HG03095 (cell line): ENCODE measurements around the gene PIP.
"Not testable (repeated sequence)": the region's sequence is repeated elsewhere in the genome, so short reads cannot be mapped to it uniquely, and the experiment has no call there.

Experiments used
- ATAC-seq: cut with Tn5 transposase; IDR thresholded peaks from one replicate; pipeline ENCODE4 v1.9.1; 2021; ENCODE audit warnings: moderate library complexity; ENCODE audit not compliant: unreplicated experiment

PIP gene, protein sequence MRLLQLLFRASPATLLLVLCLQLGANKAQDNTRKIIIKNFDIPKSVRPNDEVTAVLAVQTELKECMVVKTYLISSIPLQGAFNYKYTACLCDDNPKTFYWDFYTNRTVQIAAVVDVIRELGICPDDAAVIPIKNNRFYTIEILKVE

GRCh38 chr7:143131781-143132180 lies at the start of gene PIP:
TSS of gene PIP (plus strand) at chr7:143132077. CDS start at chr7:143132117, 40 bp downstream.
- ATAC-seq: no peak

DNA sequence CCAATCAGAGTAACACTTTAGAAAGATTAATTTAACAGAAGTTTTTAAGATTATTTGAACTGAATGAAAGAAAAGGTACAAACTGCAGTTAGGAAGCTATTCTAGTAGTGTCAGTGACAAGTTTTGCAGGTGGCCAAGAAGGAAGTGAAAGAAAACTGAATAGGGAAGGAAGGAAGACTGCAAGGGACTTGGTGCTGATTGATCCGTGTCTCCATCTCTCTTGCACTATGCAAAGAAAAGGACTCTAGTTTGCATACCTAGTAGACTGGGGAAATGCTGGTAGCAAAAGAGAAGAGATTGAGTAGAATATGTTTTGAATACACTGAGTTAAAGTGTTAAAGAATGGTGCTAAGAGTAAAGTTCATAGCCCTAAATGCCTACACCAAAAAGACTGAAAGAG lies 46.8 kb upstream of the PIP start:
- ATAC-seq: no peak

GRCh38 chr7:143085610-143086009 lies 46.3 kb upstream of the PIP start:
- not testable (repeated sequence) for ATAC-seq

DNA sequence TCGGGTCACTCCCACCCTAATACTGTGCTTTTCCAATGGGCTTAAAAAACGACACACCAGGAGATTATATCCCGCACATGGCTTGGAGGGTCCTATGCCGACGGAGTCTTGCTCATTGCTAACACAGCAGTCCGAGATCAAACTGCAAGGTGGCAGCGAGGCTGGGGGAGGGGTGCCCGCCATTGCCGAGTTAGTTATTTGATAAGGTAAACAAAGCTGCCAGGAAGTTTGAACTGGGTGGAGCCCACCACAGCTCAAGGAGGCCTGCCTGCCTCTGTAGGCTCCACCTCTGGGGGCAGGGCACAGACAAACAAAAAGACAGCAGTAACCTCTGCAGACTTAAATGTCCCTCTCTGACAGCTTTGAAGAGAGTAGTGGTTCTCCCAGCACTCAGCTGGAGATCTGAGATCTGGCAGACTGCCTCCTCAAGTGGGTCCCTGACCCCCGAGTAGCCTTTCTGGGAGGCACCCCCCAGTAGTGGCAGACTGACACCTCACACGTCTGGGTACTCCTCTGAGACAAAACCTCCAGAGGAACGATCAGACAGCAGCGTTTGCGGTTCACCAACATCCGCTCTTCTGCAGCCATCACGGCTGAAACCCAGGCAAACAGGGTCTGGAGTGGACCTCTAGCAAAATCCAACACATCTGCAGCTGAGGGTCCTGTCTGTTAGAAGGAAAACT lies 43.2 kb upstream of the PIP start:
- ATAC-seq: not testable (repeated sequence)

DNA sequence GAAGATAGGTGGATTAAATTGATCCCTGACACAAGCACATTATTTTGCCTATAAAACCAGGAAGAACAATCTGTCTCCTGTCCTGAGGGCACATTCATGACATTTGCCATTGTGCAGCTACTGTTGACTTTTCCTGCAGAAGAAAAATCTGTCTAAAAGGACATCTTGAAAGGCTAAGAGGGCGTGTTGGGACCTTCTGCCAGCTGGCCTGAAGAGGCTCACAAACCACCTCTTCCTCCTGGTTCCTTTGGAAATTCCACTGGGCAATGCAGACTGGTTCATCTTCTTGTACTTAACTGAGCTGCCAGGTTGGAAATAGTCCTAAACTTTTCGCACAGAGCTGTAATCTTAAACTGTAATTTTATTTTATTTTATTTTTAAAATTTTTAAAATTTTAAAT lies 35.7 kb upstream of the PIP start:
- no peak for ATAC-seq

DNA sequence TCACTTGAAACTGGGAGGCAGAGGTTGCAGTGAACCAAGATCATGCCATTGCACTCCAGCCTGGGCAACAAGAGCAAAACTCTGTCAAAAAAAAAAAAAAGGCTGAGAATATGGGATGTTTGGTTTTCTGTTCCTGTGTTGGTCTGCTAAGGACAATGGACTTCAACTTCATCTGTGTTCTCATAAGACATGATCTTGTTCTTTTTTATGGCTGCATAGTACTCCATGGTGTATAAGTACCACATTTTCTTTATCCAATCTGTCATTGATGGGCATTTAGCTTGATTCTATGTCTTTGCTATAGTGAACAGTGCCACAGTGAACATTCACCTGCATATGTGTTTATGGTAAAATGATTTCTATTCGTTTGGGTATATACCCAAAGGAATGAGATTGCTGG lies 32.3 kb upstream of the PIP start:
- ATAC-seq: not testable (repeated sequence)

- ATAC-seq: no peak
Measured at GRCh38 chr7:143104759-143105158, 27.1 kb upstream of the PIP start.

DNA sequence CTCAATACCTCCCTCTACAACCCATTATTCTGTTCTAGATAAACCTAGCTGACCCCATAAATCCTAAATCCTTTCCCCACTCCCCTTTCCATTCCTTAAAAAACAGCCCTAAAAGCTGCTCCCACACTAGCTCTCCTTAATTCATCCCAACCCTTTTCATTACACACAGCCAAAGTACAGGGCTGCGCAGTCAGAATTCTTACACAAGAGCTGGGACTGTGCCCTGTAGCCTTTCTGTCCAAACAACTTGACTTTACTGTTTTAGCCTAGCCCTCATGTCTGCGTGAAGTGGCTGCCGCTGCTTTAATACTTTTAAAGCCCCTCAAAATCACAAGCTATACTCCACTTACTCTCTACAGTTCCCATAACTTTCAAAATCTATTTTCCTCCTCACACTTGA lies 23.9 kb upstream of the PIP start:
- not testable (repeated sequence) for ATAC-seq

DNA sequence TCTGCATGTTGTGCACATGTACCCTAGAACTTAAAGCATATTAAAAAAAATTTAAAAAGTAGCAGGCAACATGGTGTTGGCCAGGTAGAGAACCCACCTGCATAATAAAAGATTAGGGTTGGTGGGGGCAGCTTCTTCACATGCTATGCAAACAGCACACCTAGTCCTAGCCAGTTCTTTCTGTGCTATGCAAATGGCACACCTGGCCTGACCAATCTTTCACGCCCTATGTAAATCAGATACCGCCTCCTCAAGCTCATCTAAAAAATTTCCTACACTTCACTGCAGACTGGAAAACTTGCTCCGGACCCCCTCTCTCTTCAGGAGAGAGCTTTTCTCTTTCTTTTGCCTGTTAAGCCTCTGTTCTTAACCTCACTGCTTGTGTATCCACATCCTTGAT lies 14.5 kb upstream of the PIP start:
- no peak for ATAC-seq

DNA sequence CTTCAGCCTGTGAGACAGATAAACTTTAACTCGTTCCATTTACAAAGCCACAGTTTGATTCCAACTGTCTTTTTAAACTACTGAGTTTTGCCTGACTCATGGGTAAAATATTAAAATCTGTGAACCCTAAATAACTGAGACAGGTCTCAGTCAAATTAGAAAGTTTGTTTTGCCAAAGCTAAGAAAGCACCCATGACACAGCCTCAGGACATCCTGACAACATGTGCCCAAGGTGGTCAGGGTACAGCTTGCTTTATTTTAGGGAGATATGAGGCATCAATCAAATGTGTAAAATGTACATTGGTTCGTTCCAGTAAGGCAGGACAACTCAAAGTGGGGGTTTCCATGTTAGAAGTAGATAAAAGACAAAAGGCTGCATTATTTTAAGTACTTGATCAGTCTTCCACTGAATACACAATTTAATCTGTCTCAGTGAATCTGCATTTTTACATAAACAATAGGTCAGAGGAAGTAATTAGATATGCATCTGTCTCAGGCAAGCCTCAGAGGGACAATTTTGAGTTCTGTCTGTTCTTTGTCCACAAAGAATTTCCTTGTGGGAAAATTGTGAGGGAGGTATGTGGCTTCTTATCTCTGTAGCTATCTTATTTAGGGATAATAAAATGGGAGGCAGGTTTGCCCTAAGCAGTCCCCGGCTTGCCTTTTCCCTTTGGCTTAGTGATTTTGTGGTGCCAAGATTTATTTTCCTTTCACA lies 11.0 kb upstream of the PIP start:
- ATAC-seq: no peak

GRCh38 chr7:143123326-143123725 lies 8.6 kb upstream of the PIP start:
- ATAC-seq: not testable (repeated sequence)

GRCh38 chr7:143126146-143126545 lies 5.7 kb upstream of the PIP start:
- ATAC-seq: no peak

DNA sequence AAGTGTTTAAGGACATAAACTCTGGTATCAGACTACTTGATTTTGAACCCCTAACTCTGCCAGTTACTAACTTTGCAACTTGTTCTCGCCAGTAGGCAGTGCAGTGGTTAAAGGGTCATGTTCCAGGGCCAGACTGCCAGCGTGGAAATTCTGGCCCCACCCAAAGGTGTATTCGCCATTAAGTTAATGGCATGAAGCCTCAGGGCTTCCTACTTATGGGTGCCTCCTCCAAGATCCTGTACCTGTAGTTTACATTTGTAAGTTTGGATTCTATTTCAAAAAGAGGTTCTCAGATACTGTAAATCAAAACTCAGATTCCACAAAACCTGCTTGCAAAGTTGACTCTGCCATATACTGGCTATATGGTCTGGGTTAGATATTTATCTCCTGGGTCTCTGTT lies 2.8 kb upstream of the PIP start:
- no peak for ATAC-seq

DNA sequence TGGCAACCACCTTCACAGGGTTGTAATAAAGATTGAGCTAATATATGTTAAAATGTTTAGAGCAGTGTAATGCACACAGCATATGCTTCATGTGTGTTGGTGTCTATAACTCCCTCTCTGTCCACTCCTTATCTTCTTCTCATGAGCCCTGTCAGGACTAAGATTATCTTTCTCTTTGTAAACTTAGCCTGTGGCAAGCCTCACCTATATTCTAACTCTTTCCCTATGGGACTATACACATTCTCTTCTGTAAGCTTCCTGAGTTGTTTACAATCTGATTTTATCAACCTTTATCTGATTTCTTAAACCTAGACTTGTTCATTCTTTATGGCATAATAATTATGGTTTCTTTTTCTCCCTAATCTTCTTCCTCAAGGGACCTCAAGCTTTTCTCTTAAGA lies 2.4 kb upstream of the PIP start:
- no peak for ATAC-seq

DNA sequence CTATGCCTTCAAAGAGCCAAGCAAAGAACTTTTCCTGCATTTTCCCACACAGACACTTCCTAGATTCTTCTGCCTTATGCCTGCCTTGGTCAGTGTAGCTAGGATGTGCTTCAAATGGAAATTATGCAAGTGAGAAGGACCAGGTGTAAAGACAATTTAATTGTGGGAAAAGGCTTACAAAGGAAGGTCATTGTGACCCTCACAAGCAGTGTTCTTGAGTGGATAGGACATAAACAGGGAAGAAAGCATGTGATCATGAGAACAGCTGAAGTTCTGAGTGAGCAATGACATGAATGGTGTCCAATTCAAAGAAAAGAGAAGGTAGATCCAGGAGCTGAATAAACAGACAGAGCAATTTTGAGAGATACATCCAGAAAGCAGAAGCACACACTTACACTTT lies 1.3 kb upstream of the PIP start:
- no peak for ATAC-seq

DNA sequence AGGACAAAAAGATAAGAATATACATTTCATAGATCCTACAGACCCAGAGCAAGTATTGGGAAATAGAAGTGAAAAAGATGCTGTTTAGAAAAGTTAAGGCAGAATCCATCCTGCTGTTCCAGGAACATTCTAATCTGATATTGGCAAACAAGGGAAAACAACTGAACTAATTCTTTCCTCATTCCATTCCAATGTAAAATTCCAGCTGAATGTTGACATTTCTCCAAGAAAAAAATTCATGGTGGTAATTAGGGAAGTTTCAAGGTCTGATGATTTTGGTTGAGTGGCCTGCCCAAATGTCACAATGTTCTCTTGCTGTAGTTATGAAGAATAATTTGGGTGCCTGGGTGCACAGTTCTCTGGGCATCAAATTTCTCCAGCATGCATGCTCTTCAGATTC lies 15.2 kb downstream of the PIP start:
- no peak for ATAC-seq

DNA sequence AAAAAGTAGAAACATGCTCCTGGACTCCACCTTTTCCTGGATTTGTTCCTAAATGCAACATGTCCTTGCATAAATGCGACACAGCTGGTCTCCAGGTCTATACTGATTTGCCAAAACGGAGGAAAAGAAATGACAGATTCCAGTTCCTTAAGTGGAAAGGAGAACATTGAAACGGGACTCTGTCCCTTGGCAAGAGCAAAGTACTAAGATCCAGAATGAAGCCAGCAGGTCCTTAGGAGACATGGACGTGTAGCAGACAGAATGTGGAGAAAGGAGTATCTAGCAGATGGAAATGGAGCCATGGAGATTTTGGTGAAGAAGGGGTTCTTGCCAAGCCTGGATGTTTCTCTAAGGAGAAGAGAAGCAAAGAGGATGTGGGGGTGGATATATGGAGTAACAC lies 16.2 kb downstream of the PIP start:
- no peak for ATAC-seq

GRCh38 chr7:143148651-143149050 lies 16.8 kb downstream of the PIP start:
- no peak for ATAC-seq

- not testable (repeated sequence) for ATAC-seq
Measured at GRCh38 chr7:143150696-143151095, 18.8 kb downstream of the PIP start.

- ATAC-seq: not testable (repeated sequence)
Measured at GRCh38 chr7:143158617-143159016, 26.7 kb downstream of the PIP start.

- no peak for ATAC-seq
Measured at GRCh38 chr7:143171697-143172096, 39.8 kb downstream of the PIP start.

GRCh38 chr7:143172354-143172753 lies 40.5 kb downstream of the PIP start:
- ATAC-seq: no peak
